ENCODE results near the gene ESR1. TPM values are rescaled to one million over a fixed set of nuclear protein-coding genes. Genes with fewer than 3 reads are reported as not detected.

ESR1 gene
- total and polyA plus RNA-seq, 4 donors: 0.05 to 16.1 (median 6.3) TPM

GRCh38 chr6:152155792-152156191 is 348.3 kb downstream of the ESR1 start:
- Histone ChIP-seq H3K4me1 (ENCODE audit: control insufficient read depth in 4 of 4, insufficient read depth in 4 of 4, low read length in 3 of 4) (no peaks in the 10 kb centered on the region), H3K36me3 (ENCODE audit: control insufficient read depth in 4 of 4, insufficient read depth in 3 of 4, low read depth in 1 of 4, low read length in 3 of 4) (peaks cover 7 to 49% (median 41%) of the 10 kb centered on the region in 4 donors), H3K9ac (ENCODE audit: low read depth in 1 of 2, low read length in 2 of 2) (no peak overlapping the region), H3K27me3 (ENCODE audit: control insufficient read depth in 4 of 4, insufficient read depth in 4 of 4, low read length in 3 of 4) (no peaks in the 10 kb centered on the region), H3K4me3 (ENCODE audit: low read depth in 1 of 3, low read length in 3 of 3) (no peak overlapping the region), H3K9me3 (ENCODE audit: control insufficient read depth in 4 of 4, low read length in 3 of 4) (no peaks in the 10 kb centered on the region), H3K27ac (ENCODE audit: low read depth in 1 of 2, low read length in 2 of 2) (no peak overlapping the region)
- TF ChIP-seq FOXA2 (IDR thresholded peaks at IDR 0.05) (no peak), MAX (IDR thresholded peaks at IDR 0.05) (no peak), SP1 (IDR thresholded peaks at IDR 0.05) (no peak), GABPA (IDR thresholded peaks at IDR 0.05 in 1 of 2, conservative IDR thresholded peaks at IDR 0.05 in 1 of 2) (no peak), RAD21 (IDR thresholded peaks at IDR 0.05) (no peak), TAF1 (conservative IDR thresholded peaks at IDR 0.05) (no peak), JUND (IDR thresholded peaks at IDR 0.05) (no peak)
- TF ChIP-seq, protein P1, sequence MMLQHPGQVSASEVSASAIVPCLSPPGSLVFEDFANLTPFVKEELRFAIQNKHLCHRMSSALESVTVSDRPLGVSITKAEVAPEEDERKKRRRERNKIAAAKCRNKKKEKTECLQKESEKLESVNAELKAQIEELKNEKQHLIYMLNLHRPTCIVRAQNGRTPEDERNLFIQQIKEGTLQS (IDR thresholded peaks at IDR 0.05): no peak
- TF ChIP-seq, protein P2, sequence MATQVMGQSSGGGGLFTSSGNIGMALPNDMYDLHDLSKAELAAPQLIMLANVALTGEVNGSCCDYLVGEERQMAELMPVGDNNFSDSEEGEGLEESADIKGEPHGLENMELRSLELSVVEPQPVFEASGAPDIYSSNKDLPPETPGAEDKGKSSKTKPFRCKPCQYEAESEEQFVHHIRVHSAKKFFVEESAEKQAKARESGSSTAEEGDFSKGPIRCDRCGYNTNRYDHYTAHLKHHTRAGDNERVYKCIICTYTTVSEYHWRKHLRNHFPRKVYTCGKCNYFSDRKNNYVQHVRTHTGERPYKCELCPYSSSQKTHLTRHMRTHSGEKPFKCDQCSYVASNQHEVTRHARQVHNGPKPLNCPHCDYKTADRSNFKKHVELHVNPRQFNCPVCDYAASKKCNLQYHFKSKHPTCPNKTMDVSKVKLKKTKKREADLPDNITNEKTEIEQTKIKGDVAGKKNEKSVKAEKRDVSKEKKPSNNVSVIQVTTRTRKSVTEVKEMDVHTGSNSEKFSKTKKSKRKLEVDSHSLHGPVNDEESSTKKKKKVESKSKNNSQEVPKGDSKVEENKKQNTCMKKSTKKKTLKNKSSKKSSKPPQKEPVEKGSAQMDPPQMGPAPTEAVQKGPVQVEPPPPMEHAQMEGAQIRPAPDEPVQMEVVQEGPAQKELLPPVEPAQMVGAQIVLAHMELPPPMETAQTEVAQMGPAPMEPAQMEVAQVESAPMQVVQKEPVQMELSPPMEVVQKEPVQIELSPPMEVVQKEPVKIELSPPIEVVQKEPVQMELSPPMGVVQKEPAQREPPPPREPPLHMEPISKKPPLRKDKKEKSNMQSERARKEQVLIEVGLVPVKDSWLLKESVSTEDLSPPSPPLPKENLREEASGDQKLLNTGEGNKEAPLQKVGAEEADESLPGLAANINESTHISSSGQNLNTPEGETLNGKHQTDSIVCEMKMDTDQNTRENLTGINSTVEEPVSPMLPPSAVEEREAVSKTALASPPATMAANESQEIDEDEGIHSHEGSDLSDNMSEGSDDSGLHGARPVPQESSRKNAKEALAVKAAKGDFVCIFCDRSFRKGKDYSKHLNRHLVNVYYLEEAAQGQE (IDR thresholded peaks at IDR 0.05): no peak
- no peak for DNase-seq (ENCODE audit: low spot score)
- 84% methylated on average over 8 of the region's 8 CpGs for WGBS

GRCh38 chr6:152160346-152160745 is 352.9 kb downstream of the ESR1 start:
- DNase-seq (ENCODE audit: low spot score): no peak
- H3K27ac ChIP-seq (ENCODE audit: low read depth in 1 of 2, low read length in 2 of 2): no peak overlapping the region
- no peaks in the 10 kb centered on the region for H3K27me3 ChIP-seq (ENCODE audit: control insufficient read depth in 4 of 4, insufficient read depth in 4 of 4, low read length in 3 of 4)
- no peak overlapping the region for H3K9ac ChIP-seq (ENCODE audit: low read depth in 1 of 2, low read length in 2 of 2)
- 88% methylated on average over 3 of the region's 3 CpGs for WGBS
- H3K36me3 ChIP-seq (ENCODE audit: control insufficient read depth in 4 of 4, insufficient read depth in 3 of 4, low read depth in 1 of 4, low read length in 3 of 4): peaks cover 3 to 35% (median 26%) of the 10 kb centered on the region in 4 donors
- TF ChIP-seq HNF4A (conservative IDR thresholded peaks at IDR 0.05) (no peak), TAF1 (conservative IDR thresholded peaks at IDR 0.05) (no peak), RAD21 (IDR thresholded peaks at IDR 0.05) (no peak), MAX (IDR thresholded peaks at IDR 0.05) (no peak), YY1 (IDR thresholded peaks at IDR 0.05) (no peak), EGR1 (IDR thresholded peaks at IDR 0.05; ENCODE audit: low read depth in 2 of 2) (no peak), HNF4G (IDR thresholded peaks at IDR 0.05) (no peak), NR2F2 (IDR thresholded peaks at IDR 0.05) (no peak)
- TF ChIP-seq, protein P3, sequence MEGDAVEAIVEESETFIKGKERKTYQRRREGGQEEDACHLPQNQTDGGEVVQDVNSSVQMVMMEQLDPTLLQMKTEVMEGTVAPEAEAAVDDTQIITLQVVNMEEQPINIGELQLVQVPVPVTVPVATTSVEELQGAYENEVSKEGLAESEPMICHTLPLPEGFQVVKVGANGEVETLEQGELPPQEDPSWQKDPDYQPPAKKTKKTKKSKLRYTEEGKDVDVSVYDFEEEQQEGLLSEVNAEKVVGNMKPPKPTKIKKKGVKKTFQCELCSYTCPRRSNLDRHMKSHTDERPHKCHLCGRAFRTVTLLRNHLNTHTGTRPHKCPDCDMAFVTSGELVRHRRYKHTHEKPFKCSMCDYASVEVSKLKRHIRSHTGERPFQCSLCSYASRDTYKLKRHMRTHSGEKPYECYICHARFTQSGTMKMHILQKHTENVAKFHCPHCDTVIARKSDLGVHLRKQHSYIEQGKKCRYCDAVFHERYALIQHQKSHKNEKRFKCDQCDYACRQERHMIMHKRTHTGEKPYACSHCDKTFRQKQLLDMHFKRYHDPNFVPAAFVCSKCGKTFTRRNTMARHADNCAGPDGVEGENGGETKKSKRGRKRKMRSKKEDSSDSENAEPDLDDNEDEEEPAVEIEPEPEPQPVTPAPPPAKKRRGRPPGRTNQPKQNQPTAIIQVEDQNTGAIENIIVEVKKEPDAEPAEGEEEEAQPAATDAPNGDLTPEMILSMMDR (IDR thresholded peaks at IDR 0.05; ENCODE audit: low read depth, low read length, missing input control): no peak
- H3K9me3 ChIP-seq (ENCODE audit: control insufficient read depth in 4 of 4, low read length in 3 of 4): no peaks in the 10 kb centered on the region
- no peaks in the 10 kb centered on the region for H3K4me1 ChIP-seq (ENCODE audit: control insufficient read depth in 4 of 4, insufficient read depth in 4 of 4, low read length in 3 of 4)
- H3K4me3 ChIP-seq (ENCODE audit: low read depth in 1 of 3, low read length in 3 of 3): no peak overlapping the region
